ENCODE results near the gene ATRNL1.
A peak's percentile ranks its signal among the peaks of the same experiment; 100 is the strongest.

Gene ATRNL1

GRCh38 chr10:115898242-115898641 lies 805.1 kb downstream of the ATRNL1 start:
- no peak for DNase-seq (ENCODE audit: low read depth)

- no peak for DNase-seq (ENCODE audit: low read depth)
Observed at GRCh38 chr10:115902596-115902995, 809.4 kb downstream of the ATRNL1 start.

- no peak for DNase-seq (ENCODE audit: low read depth)
Observed at GRCh38 chr10:115903207-115903606, 810.0 kb downstream of the ATRNL1 start.

GRCh38 chr10:115903845-115904244 lies 810.7 kb downstream of the ATRNL1 start:
- DNase-seq (ENCODE audit: low read depth), result no peak

- DNase-seq (ENCODE audit: low read depth), result no peak
Observed at GRCh38 chr10:115909037-115909436, 815.9 kb downstream of the ATRNL1 start.

- no peak for DNase-seq (ENCODE audit: low read depth)
Observed at GRCh38 chr10:115909962-115910731, 817.0 kb downstream of the ATRNL1 start.

- no peak for DNase-seq (ENCODE audit: low read depth)
Observed at GRCh38 chr10:115914475-115914874, 821.3 kb downstream of the ATRNL1 start.

- DNase-seq (ENCODE audit: low read depth), result no peak
Observed at GRCh38 chr10:115915429-115915828, 822.3 kb downstream of the ATRNL1 start.

GRCh38 chr10:115918812-115919211 lies 825.6 kb downstream of the ATRNL1 start:
- DNase-seq (ENCODE audit: low read depth), result peak; percentile 9

GRCh38 chr10:115921795-115922194 lies 828.6 kb downstream of the ATRNL1 start:
- no peak for DNase-seq (ENCODE audit: low read depth)

GRCh38 chr10:115931309-115931708 lies 838.1 kb downstream of the ATRNL1 start:
- no peak for DNase-seq (ENCODE audit: low read depth)

GRCh38 chr10:115932099-115932498 lies 838.9 kb downstream of the ATRNL1 start:
- DNase-seq (ENCODE audit: low read depth), result no peak

GRCh38 chr10:115933098-115933497 lies 839.9 kb downstream of the ATRNL1 start:
- DNase-seq (ENCODE audit: low read depth), result no peak

- no peak for DNase-seq (ENCODE audit: low read depth)
Observed at GRCh38 chr10:115935731-115936130, 842.6 kb downstream of the ATRNL1 start.

- DNase-seq (ENCODE audit: low read depth), result no peak
Observed at GRCh38 chr10:115936926-115937767, 844.0 kb downstream of the ATRNL1 start.

GRCh38 chr10:115937768-115938056 lies 844.5 kb downstream of the ATRNL1 start:
- no peak for DNase-seq (ENCODE audit: low read depth)

GRCh38 chr10:115939101-115939854 lies 846.1 kb downstream of the ATRNL1 start:
- no peak for DNase-seq (ENCODE audit: low read depth)

- no peak for DNase-seq (ENCODE audit: low read depth)
Observed at GRCh38 chr10:115941361-115941771, 848.2 kb downstream of the ATRNL1 start.

GRCh38 chr10:115942101-115942500 lies 848.9 kb downstream of the ATRNL1 start:
- no peak for DNase-seq (ENCODE audit: low read depth)

- DNase-seq (ENCODE audit: low read depth), result no peak
Observed at GRCh38 chr10:115944538-115944937, 851.4 kb downstream of the ATRNL1 start.

- DNase-seq (ENCODE audit: low read depth), result no peak
Observed at GRCh38 chr10:115945701-115946445, 852.7 kb downstream of the ATRNL1 start.

- DNase-seq (ENCODE audit: low read depth), result peak; percentile 34
Observed at GRCh38 chr10:115947104-115947503, 853.9 kb downstream of the ATRNL1 start.
